ENCODE results near the gene ACVR1B.

ACVR1B gene

GRCh38 chr12:51949342-51950030 lies 2.0 kb upstream of the ACVR1B start:
- no peak overlapping the region for H3K4me3 ChIP-seq (ENCODE audit: low read depth in 1 of 2, low read length in 1 of 2)
- no peaks in the 10 kb centered on the region for H3K36me3 ChIP-seq
- no peaks in the 10 kb centered on the region for H3K9me3 ChIP-seq
- TF ChIP-seq, protein P1, sequence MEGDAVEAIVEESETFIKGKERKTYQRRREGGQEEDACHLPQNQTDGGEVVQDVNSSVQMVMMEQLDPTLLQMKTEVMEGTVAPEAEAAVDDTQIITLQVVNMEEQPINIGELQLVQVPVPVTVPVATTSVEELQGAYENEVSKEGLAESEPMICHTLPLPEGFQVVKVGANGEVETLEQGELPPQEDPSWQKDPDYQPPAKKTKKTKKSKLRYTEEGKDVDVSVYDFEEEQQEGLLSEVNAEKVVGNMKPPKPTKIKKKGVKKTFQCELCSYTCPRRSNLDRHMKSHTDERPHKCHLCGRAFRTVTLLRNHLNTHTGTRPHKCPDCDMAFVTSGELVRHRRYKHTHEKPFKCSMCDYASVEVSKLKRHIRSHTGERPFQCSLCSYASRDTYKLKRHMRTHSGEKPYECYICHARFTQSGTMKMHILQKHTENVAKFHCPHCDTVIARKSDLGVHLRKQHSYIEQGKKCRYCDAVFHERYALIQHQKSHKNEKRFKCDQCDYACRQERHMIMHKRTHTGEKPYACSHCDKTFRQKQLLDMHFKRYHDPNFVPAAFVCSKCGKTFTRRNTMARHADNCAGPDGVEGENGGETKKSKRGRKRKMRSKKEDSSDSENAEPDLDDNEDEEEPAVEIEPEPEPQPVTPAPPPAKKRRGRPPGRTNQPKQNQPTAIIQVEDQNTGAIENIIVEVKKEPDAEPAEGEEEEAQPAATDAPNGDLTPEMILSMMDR (IDR thresholded peaks at IDR 0.05): no peak
- no peak overlapping the region for H3K27ac ChIP-seq
- H3K4me1 ChIP-seq (ENCODE audit: control insufficient read depth in 1 of 2, insufficient read depth in 1 of 2, low read depth in 1 of 2, low read length in 1 of 2): peaks cover 30 to 33% of the 10 kb centered on the region in 2 experiments
- H3K27me3 ChIP-seq: peaks cover 25% of the 10 kb centered on the region

DNA sequence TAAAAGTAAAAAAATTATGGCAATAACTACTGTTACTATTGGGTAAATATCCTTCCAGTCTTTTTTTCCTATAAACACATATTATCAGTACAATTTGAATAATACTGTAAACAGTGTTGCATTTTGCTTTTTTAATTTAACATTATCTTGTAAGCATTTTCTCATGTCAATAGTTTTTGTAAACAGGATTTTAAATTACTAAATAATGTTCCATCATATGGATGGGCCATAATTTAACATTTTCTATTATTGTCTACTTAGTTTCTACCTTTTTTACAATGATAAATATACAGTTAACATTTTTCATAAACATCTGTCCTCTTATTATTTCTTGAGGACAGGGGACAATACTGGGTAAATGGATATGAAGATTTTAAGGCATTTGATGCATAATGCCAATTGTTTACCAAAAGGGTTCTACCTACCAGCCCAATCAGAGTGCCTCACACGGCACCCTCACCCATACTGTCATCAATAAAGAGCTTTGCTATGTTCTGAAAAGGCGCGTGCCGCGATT lies 759 bp upstream of the ACVR1B start:
- H3K36me3 ChIP-seq: no peaks in the 10 kb centered on the region
- TF ChIP-seq, protein P1 (IDR thresholded peaks at IDR 0.05): no peak
- peaks cover 43% of the 10 kb centered on the region in 2 experiments for H3K4me1 ChIP-seq (ENCODE audit: control insufficient read depth in 1 of 2, insufficient read depth in 1 of 2, low read depth in 1 of 2, low read length in 1 of 2)
- no peak overlapping the region for H3K27ac ChIP-seq
- peak overlapping the region; percentile 71 to 75 for H3K4me3 ChIP-seq (ENCODE audit: low read depth in 1 of 2, low read length in 1 of 2)
- peaks cover 25% of the 10 kb centered on the region for H3K27me3 ChIP-seq
- H3K9me3 ChIP-seq: no peaks in the 10 kb centered on the region

DNA sequence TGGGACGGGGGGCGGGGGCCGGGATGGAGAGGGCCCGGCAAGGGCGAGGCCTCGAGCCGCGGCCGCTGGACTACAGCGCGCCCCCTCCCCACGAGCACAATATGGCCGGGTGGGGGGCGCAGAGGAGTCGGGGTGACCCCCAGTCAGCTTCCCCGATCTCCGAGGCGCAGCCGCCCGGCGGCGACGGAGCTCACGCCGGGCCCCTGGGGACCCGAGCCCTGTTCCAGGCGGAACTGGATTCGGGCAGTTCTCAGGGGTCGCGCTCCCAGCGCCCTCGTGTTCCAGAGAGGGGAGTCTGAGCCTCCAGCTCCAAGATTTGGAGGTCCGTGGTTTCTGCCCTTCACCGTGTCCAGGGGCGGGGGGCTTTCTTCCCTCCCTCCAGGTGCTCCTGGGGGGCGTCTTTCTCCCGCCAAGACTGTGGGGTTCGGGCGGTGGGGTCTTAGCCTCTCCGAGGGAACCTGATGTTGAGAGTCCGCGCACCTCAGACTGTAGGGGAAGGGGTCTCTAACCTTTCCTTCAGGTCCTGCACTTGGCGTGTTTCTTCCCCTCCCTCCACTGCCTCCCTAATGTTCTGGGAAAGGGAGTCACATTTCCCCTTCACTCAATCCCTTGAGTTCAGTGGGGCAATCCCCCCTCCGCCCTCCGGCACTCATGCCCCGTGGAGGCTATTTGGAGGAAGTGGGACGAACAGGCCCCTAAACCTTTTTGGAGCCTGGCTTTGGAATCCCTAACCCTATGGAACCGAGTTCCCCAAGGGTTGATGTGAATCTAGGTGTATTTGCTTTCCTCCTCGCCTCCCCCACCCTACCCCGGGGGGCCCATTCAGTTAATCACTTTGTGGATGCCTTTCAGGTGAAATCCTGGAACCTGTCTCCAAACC lies 584 bp downstream of the ACVR1B start:
- no peaks in the 10 kb centered on the region for H3K9me3 ChIP-seq
- no peaks in the 10 kb centered on the region for H3K36me3 ChIP-seq
- peaks cover 43% of the 10 kb centered on the region in 2 experiments for H3K4me1 ChIP-seq (ENCODE audit: control insufficient read depth in 1 of 2, insufficient read depth in 1 of 2, low read depth in 1 of 2, low read length in 1 of 2)
- H3K27me3 ChIP-seq: peaks cover 25% of the 10 kb centered on the region
- H3K27ac ChIP-seq: peak overlapping the region; percentile 71
- TF ChIP-seq, protein P1 (IDR thresholded peaks at IDR 0.05): no peak
- peak overlapping the region; percentile 71 to 72 for H3K4me3 ChIP-seq (ENCODE audit: low read depth in 1 of 2, low read length in 1 of 2)

DNA sequence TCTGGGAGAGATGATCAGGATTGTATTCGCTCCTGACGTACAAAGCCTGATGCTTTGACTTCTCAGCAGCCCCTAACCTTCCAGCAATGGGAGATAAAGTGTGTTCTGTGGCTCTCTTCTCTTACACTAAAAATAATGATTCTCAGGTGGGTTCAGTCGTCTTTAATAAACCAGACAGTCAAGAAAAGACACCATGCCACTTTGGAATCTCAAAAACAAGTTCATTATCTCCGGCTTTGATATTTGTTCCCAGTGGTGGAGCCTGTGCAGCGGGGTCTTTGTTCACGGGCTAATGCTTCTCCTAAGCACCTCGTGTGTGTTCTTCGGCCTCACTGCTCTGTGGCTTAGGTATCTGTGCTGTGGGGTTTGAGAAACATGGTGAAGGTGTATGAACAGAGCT lies 1.6 kb downstream of the ACVR1B start:
- Histone ChIP-seq H3K4me3 (ENCODE audit: low read depth in 1 of 2, low read length in 1 of 2) (peak overlapping the region in 1 of 2 experiments; percentile 72), H3K27me3 (peaks cover 25% of the 10 kb centered on the region), H3K36me3 (no peaks in the 10 kb centered on the region), H3K9me3 (no peaks in the 10 kb centered on the region), H3K4me1 (ENCODE audit: control insufficient read depth in 1 of 2, insufficient read depth in 1 of 2, low read depth in 1 of 2, low read length in 1 of 2) (peaks cover 43% of the 10 kb centered on the region in 2 experiments), H3K27ac (peak overlapping the region; percentile 71)
- TF ChIP-seq, protein P1 (IDR thresholded peaks at IDR 0.05): no peak

DNA sequence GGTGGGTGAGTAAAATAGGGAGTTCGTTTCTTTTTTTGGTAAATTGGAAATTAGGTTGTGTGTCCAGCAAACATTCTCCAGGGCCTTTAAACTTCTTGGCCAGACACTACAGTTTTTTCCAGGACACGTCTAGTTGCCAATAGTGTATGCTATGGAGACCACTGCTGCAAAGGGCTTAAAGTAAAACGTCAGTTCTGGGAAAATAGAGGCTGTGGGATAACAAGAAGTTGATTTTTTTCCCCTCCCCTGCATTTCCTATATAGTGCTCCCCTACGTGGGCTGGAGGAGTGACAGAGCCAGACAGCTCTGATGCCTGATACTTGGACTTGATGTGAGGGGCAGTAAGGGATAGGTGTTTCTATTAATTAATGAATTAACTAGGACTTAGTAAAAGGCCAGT lies 2.4 kb downstream of the ACVR1B start:
- peaks cover 46 to 47% of the 10 kb centered on the region in 2 experiments for H3K4me1 ChIP-seq (ENCODE audit: control insufficient read depth in 1 of 2, insufficient read depth in 1 of 2, low read depth in 1 of 2, low read length in 1 of 2)
- peak overlapping the region in 1 of 2 experiments; percentile 72 for H3K4me3 ChIP-seq (ENCODE audit: low read depth in 1 of 2, low read length in 1 of 2)
- H3K27me3 ChIP-seq: peaks cover 23% of the 10 kb centered on the region
- TF ChIP-seq, protein P1 (IDR thresholded peaks at IDR 0.05): no peak
- no peaks in the 10 kb centered on the region for H3K36me3 ChIP-seq
- H3K9me3 ChIP-seq: no peaks in the 10 kb centered on the region
- peak overlapping the region; percentile 24 for H3K27ac ChIP-seq

All from neutrophil (primary cell).